Activated naive CD8-positive, alpha-beta T cell treated with anti-CD3 and anti-CD28 coated beads for 36 hours (primary cell): ENCODE results near the gene SDE2. TPM values are rescaled to one million over a fixed set of nuclear protein-coding genes. Genes with fewer than 3 reads are reported as not detected.

Source experiments
- DNase-seq: peaks from one replicate; pipeline ENCODE4 v3.0.0; 2021
- H3K27ac Mint-ChIP-seq: one replicate; pipeline ENCODE4 v1.8.0; 2022; ENCODE audit warnings: mild to moderate bottlenecking, moderate library complexity, mixed read lengths
- H3K27me3 Mint-ChIP-seq: one replicate; pipeline ENCODE4 v1.8.0; 2022; ENCODE audit warnings: mild to moderate bottlenecking, mixed read lengths
- H3K36me3 Mint-ChIP-seq: one replicate; pipeline ENCODE4 v1.8.0; 2021; ENCODE audit warnings: mild to moderate bottlenecking, mixed read lengths
- H3K4me1 Mint-ChIP-seq: one replicate; pipeline ENCODE4 v1.8.0; 2021; ENCODE audit warnings: mixed read lengths
- H3K4me3 Mint-ChIP-seq: one replicate; pipeline ENCODE4 v1.8.0; 2022; ENCODE audit warnings: mild to moderate bottlenecking, moderate library complexity, mixed read lengths
- H3K9me3 Mint-ChIP-seq: one replicate; pipeline ENCODE4 v1.8.0; 2022; ENCODE audit warnings: mixed read lengths
- total RNA-seq, 2 experiments: library from RNA; stranded (reverse); gene quantifications; one replicate each; pipeline ENCODE4 v1.2.3, GENCODE V29; 2021

SDE2 gene
- 10 to 100 TPM; 20.0 to 21.2 TPM for total RNA-seq

DNA sequence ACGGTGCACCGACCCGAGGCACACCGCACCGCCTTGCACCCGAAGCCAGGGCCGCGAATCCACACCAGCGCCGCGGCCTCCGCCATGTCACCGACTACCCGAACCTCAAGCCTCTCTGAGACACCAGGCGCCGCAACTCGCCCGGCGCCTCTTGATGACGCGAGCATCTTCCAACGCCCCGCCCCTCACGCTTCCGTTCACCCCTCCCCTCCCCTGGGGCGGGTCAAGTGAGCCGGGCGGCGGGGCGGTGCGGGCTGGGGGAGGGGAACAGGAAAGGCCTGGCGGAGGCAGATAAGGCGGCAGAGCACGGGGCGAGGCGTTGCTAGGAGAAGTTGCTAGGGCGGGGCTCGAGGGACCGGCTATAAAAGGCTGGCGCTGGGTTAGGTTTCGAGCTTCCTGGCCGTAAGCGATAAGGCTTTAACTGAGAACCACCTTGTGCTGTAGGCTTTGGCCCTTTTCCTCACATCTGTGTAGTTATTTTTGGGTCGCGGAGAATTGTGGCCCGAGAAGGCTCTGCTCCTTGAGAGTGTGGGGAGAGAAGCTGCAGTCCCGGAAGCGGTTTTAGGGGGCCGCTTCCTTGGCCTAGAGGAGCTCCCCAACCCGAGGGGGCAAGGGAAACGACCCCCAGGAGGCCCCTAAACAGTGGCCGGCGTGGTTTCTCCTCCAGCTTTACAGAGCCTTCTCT lies at the start of gene SDE2:
TSS of gene SDE2 (minus strand) at position 117 of the 685 bp plus-strand sequence. CDS start at position 86, 31 bp downstream.
- peak; percentile 100 for DNase-seq
- peak within 1 kb of the TSS; percentile 100 for H3K27ac Mint-ChIP-seq
- H3K9me3 Mint-ChIP-seq: peaks cover 4% of the 10 kb centered on the region
- H3K4me3 Mint-ChIP-seq: peak within 1 kb of the TSS; percentile 100
- peaks cover 62% of the 10 kb centered on the region for H3K4me1 Mint-ChIP-seq
- H3K36me3 Mint-ChIP-seq: peaks cover 20% of the 10 kb centered on the region
- H3K27me3 Mint-ChIP-seq: no peaks in the 10 kb centered on the region

DNA sequence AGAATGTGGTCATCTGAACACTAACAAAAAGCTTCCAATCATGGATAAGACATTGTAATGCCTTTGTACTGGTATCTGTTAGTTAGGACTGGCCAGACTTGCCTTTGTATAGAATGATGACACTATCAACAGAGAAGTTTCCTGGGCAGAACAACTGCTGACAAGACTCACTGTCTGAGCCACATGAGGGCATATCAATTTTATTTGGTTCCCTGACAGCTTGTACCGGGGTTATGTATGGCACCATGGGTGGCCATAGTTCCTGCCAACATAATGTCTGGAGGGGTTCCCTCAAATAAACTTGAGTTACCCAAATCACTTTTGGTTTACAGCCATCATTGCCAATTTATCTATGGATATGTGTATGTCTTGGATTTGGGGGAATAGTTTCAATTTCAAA lies 49.7 kb upstream of the SDE2 start:
- Mint-ChIP-seq H3K4me1 (no peaks in the 10 kb centered on the region), H3K36me3 (peaks cover 2% of the 10 kb centered on the region), H3K4me3 (no peak overlapping the region), H3K27me3 (no peaks in the 10 kb centered on the region), H3K27ac (no peak overlapping the region), H3K9me3 (no peaks in the 10 kb centered on the region)
- no peak for DNase-seq

DNA sequence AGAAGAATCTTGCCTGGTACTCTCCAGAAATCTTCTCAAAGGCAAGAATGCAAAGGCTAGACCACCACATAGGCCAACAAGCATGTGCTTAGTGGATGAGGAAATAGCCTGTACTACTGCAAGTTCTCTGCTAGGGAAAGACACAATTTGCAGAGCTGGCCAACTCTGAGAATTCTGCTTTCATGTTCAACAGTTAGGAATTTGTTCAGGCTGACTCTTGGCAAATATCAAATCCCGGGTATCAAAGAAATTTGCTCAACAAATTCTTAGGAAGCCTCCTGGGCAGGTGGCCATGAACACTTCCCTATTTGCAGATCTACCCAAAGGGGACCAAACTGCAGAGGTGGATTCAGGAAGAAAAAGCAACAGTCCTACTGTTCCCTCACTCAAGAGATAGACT lies 48.4 kb upstream of the SDE2 start:
- Mint-ChIP-seq H3K27ac (no peak overlapping the region), H3K4me1 (no peaks in the 10 kb centered on the region), H3K9me3 (no peaks in the 10 kb centered on the region), H3K27me3 (no peaks in the 10 kb centered on the region), H3K4me3 (no peak overlapping the region), H3K36me3 (peaks cover 2% of the 10 kb centered on the region)
- DNase-seq: no peak

DNA sequence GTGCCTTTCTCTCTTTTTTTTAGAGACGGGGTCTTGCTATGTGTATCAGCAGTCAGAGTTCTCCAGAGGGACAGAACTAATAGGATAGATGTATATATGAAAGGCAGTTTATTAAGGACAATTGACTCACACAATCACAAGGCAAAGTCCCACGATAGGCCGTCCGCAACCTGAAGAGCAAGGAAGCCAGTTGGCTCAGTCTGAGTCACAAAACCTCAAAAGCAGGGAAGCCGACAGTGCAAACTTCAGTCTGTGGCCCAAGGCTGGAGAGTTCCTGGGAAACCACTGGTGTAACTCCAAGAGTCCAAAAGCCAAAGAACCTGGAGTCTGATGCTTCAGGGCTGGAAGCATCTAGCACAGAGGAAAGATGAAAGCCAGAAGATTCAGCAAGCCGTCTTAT lies 47.1 kb upstream of the SDE2 start:
- no peaks in the 10 kb centered on the region for H3K9me3 Mint-ChIP-seq
- H3K27ac Mint-ChIP-seq: no peak overlapping the region
- no peak for DNase-seq
- no peak overlapping the region for H3K4me3 Mint-ChIP-seq
- H3K36me3 Mint-ChIP-seq: peaks cover 2% of the 10 kb centered on the region
- H3K4me1 Mint-ChIP-seq: no peaks in the 10 kb centered on the region
- no peaks in the 10 kb centered on the region for H3K27me3 Mint-ChIP-seq

DNA sequence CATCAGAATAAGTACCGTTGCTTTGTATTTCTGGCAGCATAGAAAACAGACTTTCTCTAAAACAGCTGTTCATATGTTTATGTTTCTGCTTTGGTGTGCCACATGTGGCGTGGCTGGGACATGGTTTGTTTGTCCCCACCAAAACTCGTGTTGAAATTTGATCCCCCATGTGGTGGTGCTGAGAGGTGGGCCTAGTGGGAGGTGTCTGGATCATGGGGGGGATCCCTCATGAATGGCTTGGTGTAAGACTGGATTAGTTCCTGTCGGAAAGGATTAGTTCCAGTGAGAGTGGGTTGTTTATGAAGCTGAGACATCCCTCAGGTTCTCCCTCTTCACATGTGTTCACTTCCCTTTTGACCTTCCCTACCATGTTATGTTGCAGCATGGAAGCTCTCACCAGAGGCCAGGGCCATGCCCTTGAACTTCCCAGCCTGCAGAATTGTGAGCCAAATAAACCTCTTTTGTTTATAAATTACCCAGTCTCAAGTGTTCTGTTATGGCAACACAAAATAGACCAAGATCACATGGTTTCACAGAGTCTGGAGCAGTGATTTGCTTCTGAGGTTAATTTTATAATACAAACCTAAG lies 45.5 kb upstream of the SDE2 start:
- Mint-ChIP-seq H3K9me3 (no peaks in the 10 kb centered on the region), H3K36me3 (peaks cover 2% of the 10 kb centered on the region), H3K4me3 (no peak overlapping the region), H3K27me3 (no peaks in the 10 kb centered on the region), H3K27ac (no peak overlapping the region), H3K4me1 (no peaks in the 10 kb centered on the region)
- DNase-seq: no peak

DNA sequence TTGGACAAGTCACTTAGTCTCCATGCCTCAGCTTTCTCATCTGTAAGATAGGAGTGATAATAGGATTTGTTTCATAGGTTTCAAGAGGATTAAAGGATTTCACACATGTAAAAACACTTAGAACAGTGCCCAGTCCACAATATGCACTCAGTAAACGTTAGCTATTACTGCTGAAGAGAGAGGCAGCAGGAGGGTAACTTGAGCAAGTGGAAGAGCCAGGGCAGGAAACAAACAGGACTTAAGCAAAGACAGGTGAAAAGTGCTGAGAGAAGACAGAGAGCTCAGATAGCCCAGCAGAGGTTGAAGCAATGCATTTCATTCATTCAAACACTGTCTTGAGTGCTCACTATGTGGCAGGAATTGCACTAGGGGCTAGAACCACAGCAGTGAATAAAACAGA lies 42.3 kb upstream of the SDE2 start:
- no peaks in the 10 kb centered on the region for H3K4me1 Mint-ChIP-seq
- peaks cover 2% of the 10 kb centered on the region for H3K36me3 Mint-ChIP-seq
- H3K27me3 Mint-ChIP-seq: no peaks in the 10 kb centered on the region
- no peak overlapping the region for H3K4me3 Mint-ChIP-seq
- no peak for DNase-seq
- H3K27ac Mint-ChIP-seq: no peak overlapping the region
- no peaks in the 10 kb centered on the region for H3K9me3 Mint-ChIP-seq

DNA sequence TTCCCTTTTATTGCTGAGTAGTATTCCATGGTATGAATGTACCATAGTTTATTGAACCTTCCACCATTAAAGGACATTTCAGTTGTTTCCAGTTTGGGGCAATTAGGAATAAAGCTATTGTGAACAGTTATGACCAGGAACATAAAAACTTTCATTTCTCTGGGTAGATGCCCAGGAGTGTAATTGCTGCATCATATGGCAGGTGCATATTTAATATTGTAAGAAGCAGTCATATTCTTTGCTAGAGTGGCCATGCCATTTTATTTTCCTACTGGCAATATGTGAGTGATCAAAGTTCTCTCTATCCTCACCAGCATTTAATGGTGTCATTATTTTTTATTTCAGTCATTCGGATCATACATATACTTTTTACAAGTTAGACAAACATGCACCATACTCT lies 39.5 kb upstream of the SDE2 start:
- no peaks in the 10 kb centered on the region for H3K36me3 Mint-ChIP-seq
- no peaks in the 10 kb centered on the region for H3K27me3 Mint-ChIP-seq
- H3K4me1 Mint-ChIP-seq: no peaks in the 10 kb centered on the region
- H3K27ac Mint-ChIP-seq: no peak overlapping the region
- no peak for DNase-seq
- no peak overlapping the region for H3K4me3 Mint-ChIP-seq
- H3K9me3 Mint-ChIP-seq: no peaks in the 10 kb centered on the region

DNA sequence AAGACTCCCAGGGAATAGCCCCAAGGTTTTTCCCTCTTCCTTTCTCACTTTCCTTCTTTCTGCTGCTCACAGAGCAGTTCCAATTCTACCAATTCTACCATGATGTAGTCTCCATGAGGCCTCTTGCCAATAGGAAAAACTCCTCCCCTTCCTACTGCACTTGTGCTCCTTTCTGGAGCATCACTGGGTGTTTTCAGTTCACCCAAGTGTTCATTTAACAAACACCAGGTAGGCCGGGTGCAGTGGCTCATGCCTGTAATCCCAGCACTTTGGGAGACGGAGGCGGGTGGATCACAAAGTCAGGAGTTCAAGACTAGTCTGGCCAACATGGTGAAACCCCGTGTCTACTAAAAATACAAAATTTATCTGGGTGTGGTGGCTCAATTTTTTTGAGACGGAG lies 36.8 kb upstream of the SDE2 start:
- Mint-ChIP-seq H3K4me3 (no peak overlapping the region), H3K27ac (no peak overlapping the region), H3K9me3 (no peaks in the 10 kb centered on the region), H3K4me1 (no peaks in the 10 kb centered on the region), H3K36me3 (no peaks in the 10 kb centered on the region), H3K27me3 (no peaks in the 10 kb centered on the region)
- no peak for DNase-seq

DNA sequence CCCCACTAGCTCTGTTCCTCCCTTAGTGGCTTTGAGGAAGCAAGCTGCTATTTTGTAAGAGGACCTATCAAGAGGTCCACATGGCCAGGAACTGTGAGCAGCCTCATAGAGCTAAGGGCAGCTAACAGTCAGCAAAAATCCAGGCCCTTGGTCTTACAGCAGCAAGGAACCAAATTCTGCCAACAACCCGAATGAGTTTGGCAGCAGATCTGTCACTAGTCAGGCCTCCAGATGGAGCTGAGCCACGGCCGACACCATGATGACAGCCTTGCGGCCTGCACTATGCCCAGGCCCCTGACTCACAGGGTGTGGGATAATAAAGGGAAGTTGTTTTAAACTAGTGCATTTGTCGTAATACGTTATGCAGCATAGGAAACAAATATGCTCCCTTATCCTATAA lies 35.3 kb upstream of the SDE2 start:
- no peaks in the 10 kb centered on the region for H3K36me3 Mint-ChIP-seq
- H3K9me3 Mint-ChIP-seq: no peaks in the 10 kb centered on the region
- no peak overlapping the region for H3K27ac Mint-ChIP-seq
- no peaks in the 10 kb centered on the region for H3K27me3 Mint-ChIP-seq
- no peak overlapping the region for H3K4me3 Mint-ChIP-seq
- H3K4me1 Mint-ChIP-seq: peaks cover 2% of the 10 kb centered on the region
- DNase-seq: no peak

DNA sequence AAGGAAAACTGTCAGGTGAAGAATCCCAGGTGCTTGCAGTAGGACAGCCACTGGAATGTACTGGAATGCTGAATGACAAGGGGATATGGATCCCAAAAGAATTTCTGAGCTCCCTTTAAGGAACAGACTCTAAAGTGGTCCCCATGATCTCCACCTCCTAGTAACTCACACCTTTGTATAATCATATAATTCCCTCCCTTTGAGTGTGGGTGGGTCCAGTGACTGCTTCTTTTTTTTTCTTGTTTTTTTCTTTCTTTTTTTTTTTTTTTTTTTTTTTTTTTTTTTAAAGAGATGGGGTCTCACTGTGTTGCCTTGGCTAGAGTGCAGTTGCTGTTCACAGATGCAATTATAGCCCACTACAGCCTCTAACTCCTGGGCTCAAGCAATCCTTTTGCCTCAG lies 34.8 kb upstream of the SDE2 start:
- DNase-seq: no peak
- no peak overlapping the region for H3K4me3 Mint-ChIP-seq
- no peaks in the 10 kb centered on the region for H3K9me3 Mint-ChIP-seq
- H3K36me3 Mint-ChIP-seq: no peaks in the 10 kb centered on the region
- H3K27me3 Mint-ChIP-seq: no peaks in the 10 kb centered on the region
- no peak overlapping the region for H3K27ac Mint-ChIP-seq
- peaks cover 5% of the 10 kb centered on the region for H3K4me1 Mint-ChIP-seq

DNA sequence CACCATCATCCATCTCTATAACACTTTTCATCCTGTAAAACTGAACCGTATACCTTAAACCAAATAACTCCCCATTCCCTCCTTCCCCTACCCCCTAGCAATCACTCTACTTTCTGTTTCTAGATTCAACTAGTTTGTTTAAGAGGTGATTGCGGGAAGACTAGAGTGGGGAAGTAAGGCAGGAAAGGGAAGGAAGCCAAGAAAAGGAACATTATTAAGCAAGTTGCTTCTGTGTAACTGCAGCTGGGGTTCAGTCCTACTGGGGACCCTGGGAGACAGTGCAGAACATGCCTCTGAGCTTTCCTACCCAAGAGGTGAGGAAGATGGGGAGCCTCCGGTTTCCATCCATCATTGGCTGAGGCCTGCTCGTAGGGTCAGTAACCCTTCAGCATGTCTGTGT lies 34.4 kb upstream of the SDE2 start:
- H3K36me3 Mint-ChIP-seq: no peaks in the 10 kb centered on the region
- H3K27ac Mint-ChIP-seq: no peak overlapping the region
- H3K4me1 Mint-ChIP-seq: peaks cover 7% of the 10 kb centered on the region
- H3K9me3 Mint-ChIP-seq: no peaks in the 10 kb centered on the region
- no peak overlapping the region for H3K4me3 Mint-ChIP-seq
- no peaks in the 10 kb centered on the region for H3K27me3 Mint-ChIP-seq
- no peak for DNase-seq

DNA sequence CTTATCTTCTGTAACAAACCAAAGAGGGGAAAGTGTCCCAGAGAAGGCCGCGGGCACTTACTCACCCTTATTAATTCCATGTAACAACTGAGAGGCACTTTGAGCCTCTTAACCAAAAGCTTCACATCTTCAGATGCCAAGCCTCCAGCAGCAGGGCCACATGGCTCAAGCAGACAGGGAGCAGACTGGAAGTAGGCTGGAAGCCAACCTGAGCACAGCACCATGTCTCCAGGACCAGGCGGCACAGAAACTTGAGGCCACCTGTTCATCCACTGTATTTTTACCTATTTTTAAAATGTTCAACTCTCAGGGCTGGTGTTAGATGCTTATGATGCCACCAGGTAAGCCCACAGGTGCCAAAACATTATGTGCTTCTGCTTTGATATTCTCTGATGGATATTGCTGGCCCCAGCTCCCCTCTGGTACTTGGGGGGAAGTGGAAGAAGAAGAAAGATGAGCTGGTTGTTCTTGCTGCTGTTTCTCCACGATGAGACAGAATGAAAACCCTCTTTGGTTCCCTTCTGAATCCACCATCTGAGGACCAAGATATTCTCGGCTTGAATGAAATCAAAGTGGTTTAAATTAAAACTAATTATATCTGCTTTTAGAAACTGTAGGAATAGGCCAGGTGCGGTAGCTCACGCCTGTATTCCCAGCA lies 30.6 kb upstream of the SDE2 start:
- no peak for DNase-seq
- H3K9me3 Mint-ChIP-seq: no peaks in the 10 kb centered on the region
- no peak overlapping the region for H3K4me3 Mint-ChIP-seq
- H3K27me3 Mint-ChIP-seq: no peaks in the 10 kb centered on the region
- H3K27ac Mint-ChIP-seq: no peak overlapping the region
- peaks cover 7% of the 10 kb centered on the region for H3K4me1 Mint-ChIP-seq
- no peaks in the 10 kb centered on the region for H3K36me3 Mint-ChIP-seq

DNA sequence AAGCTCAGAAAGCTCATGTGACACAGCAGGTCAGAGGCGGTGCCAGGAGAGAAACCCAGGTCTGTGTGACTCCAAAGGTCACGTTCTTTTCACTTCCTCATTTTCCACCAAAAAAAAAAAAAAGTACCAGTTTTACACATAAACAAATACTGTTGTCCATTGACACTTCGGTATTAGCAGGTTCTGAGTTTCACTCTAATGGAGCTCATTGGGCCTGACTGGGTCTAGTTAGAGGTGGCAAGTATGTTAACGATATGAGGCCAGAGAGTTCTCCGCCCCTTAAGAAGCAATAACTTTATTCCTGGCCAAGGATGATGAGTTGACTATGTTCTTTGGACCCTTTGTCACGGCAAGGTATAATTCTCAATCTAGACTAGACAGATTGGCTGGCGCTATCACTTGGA lies 30.0 kb upstream of the SDE2 start:
- no peaks in the 10 kb centered on the region for H3K36me3 Mint-ChIP-seq
- peaks cover 7% of the 10 kb centered on the region for H3K4me1 Mint-ChIP-seq
- no peaks in the 10 kb centered on the region for H3K27me3 Mint-ChIP-seq
- no peak overlapping the region for H3K4me3 Mint-ChIP-seq
- DNase-seq: no peak
- H3K27ac Mint-ChIP-seq: no peak overlapping the region
- H3K9me3 Mint-ChIP-seq: no peaks in the 10 kb centered on the region

DNA sequence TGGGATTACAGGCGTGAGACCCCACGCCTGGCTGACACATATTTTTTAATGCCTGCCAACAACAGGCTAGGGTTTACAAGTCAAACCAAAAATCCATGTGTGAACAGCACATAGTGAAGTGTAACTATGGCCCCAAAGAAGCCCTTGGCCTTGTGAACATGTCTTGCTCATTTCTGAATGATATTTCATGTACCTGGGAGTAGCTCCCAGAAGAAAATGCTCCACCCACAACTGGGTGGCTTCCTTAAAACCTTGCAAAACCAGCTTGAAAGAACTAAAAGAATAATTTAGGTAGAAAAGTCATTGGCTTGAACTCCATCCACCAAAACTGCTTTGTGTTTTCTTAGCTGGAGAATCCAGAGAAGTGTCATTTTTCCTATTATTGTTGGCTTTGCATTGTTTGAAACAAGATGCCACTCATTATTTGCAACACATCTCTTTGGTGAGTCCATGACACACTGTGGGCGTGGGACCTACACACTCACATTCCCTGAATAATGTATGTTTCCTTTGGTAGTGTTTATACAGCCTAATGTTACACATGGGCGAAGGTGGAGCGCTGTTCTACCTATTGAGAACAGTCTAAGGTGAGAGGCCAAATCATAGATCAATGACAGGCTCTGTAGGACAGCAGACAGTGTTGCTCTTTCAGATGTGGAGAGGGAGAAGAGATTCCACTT lies 28.5 kb upstream of the SDE2 start:
- Mint-ChIP-seq H3K9me3 (no peaks in the 10 kb centered on the region), H3K27me3 (no peaks in the 10 kb centered on the region)

DNA sequence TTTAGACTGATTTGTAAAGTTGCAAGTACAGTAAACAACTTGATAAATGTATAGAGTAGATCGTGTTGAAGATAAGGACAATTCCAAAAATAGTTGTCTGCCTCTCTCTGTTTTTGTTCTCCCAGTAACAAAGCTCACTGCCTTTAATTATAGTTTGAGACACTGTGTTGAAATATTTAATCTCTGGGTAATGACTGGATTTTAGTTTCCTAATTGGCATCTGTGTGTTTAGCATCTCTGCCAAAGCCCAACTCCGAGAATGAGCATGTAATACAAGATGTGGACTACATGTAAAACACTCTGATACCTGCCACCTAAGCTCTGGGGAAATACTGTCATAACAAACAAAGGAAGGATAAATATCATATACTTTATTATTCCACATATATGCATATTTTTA lies 27.7 kb upstream of the SDE2 start:
- Mint-ChIP-seq H3K27me3 (no peaks in the 10 kb centered on the region), H3K9me3 (no peaks in the 10 kb centered on the region), H3K4me1 (peaks cover 7% of the 10 kb centered on the region), H3K27ac (no peak overlapping the region), H3K36me3 (no peaks in the 10 kb centered on the region), H3K4me3 (no peak overlapping the region)
- no peak for DNase-seq

More for the DNA sequence above, 28.5 kb upstream of the SDE2 start:
- no peak for DNase-seq
- H3K36me3 Mint-ChIP-seq: no peaks in the 10 kb centered on the region
- H3K4me3 Mint-ChIP-seq: no peak overlapping the region
- peaks cover 7% of the 10 kb centered on the region for H3K4me1 Mint-ChIP-seq
- no peak overlapping the region for H3K27ac Mint-ChIP-seq
